ENCODE results near the gene EPB42. TPM values are rescaled to one million over a fixed set of nuclear protein-coding genes. Genes with fewer than 3 reads are reported as not detected.

The EPB42 gene
- total and polyA plus RNA-seq, 12 donors: 0.03 to 0.26 (median 0.15) TPM; not detected in 5

GRCh38 chr15:43187544-43188155 is 33.2 kb downstream of the EPB42 start:
- intact Hi-C loops (cut with DNase I): loop anchor here in 1 of 10 donors (10.0 kb wide), 1 partner anchor 83 kb away; the partner anchor contains the start of gene UBR1
- H3K4me3 ChIP-seq: no peak overlapping the region
- peaks cover 0 to 60% (median 50%) of the 10 kb centered on the region in 9 donors for H3K4me1 ChIP-seq

GRCh38 chr15:43186003-43186353 is 34.8 kb downstream of the EPB42 start:
- no peaks in the 10 kb centered on the region for H3K9me3 ChIP-seq
- H3K4me1 ChIP-seq: peaks cover 0 to 59% (median 50%) of the 10 kb centered on the region in 9 donors
- peak in 1 of 2 donors; percentile 22 for DNase-seq
- H3K27me3 ChIP-seq: no peaks in the 10 kb centered on the region
- peak in 5 of 8 donors; percentile 2 to 27 (median 16) for ATAC-seq
- TF ChIP-seq, protein P1, sequence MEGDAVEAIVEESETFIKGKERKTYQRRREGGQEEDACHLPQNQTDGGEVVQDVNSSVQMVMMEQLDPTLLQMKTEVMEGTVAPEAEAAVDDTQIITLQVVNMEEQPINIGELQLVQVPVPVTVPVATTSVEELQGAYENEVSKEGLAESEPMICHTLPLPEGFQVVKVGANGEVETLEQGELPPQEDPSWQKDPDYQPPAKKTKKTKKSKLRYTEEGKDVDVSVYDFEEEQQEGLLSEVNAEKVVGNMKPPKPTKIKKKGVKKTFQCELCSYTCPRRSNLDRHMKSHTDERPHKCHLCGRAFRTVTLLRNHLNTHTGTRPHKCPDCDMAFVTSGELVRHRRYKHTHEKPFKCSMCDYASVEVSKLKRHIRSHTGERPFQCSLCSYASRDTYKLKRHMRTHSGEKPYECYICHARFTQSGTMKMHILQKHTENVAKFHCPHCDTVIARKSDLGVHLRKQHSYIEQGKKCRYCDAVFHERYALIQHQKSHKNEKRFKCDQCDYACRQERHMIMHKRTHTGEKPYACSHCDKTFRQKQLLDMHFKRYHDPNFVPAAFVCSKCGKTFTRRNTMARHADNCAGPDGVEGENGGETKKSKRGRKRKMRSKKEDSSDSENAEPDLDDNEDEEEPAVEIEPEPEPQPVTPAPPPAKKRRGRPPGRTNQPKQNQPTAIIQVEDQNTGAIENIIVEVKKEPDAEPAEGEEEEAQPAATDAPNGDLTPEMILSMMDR (IDR thresholded peaks at IDR 0.05): peak in 2 of 9 donors; percentile 2 to 6
- WGBS, 2 donors: 2 to 3% methylated on average over 13 of the region's 13 CpGs
- peaks cover 0 to 49% (median 13%) of the 10 kb centered on the region in 9 donors for H3K36me3 ChIP-seq
- H3K4me3 ChIP-seq: peak overlapping the region; percentile 61 to 85 (median 76)
- intact Hi-C loops (cut with DNase I): loop anchor here in 1 of 10 donors (10.0 kb wide), 1 partner anchor 81 kb away; the partner anchor contains the start of gene UBR1
- peak overlapping the region in 9 of 10 donors; percentile 84 to 94 (median 88) for H3K27ac ChIP-seq

More at GRCh38 chr15:43187544-43188155, 33.2 kb downstream of the EPB42 start:
- H3K36me3 ChIP-seq: peaks cover 0 to 51% (median 28%) of the 10 kb centered on the region in 9 donors
- H3K27me3 ChIP-seq: no peaks in the 10 kb centered on the region
- WGBS, 2 donors: 63 to 68% methylated on average over 2 of the region's 2 CpGs
- H3K9me3 ChIP-seq: no peaks in the 10 kb centered on the region
- DNase-seq (no peak), ATAC-seq (no peak)
- no peak overlapping the region for H3K27ac ChIP-seq
- TF ChIP-seq, protein P1 (IDR thresholded peaks at IDR 0.05): peak; percentile 29 to 78 (median 67)

DNA sequence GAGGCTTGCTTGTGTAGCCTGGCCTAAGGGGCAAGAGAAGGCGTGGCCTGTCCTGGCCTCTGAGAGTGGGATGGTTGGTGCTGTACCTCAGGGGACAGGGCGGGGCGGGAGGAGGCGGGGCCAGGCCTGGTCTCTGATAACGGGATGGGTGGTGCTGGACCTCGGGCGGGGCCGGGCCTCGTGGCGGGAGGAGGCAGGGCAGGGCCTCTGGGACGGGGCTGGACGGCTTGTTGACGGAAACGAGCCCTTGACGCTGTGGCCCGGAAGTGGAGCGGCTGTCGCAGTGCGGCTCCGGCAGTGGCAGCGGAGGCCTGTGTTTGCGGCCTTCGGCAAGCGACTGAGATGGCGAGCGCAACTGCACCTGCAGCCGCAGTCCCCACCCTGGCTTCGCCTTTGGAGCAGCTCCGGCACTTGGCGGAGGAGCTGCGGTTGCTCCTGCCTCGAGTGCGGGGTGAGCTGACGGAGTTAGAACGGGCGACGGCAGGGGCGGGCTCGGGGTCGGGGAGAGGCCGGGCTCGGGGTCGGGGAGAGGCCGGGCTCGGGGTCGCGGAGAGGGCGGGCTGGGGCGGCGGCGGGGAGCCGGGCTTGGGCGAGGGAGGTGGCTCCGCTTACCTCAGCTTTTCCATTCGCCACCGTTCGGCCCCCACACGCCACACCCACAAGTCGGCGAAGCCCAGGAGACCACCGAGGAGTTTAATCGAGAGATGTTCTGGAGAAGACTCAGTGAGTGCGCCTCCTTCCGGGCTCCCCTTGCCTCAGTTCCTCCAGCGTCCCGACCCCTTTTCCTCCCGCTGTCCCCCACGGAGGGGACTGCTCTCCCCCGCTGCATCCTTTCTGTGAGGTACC is 35.4 kb downstream of the EPB42 start, which contains the start of gene CCNDBP1:
CCNDBP1 (plus strand) TSS at position 247 of the 846 bp plus-strand sequence; CDS start at position 343, 96 bp downstream.
- 0 to 1% methylated on average over 61 to 69 of the region's 69 CpGs for WGBS, 2 donors
- peak; percentile 94 to 98 for DNase-seq
- H3K9me3 ChIP-seq: no peaks in the 10 kb centered on the region
- H3K27me3 ChIP-seq: no peaks in the 10 kb centered on the region
- TF ChIP-seq, protein P1 (IDR thresholded peaks at IDR 0.05): peak in 7 of 9 donors; percentile 25 to 55 (median 45)
- peaks cover 0 to 53% (median 46%) of the 10 kb centered on the region in 9 donors for H3K4me1 ChIP-seq
- H3K27ac ChIP-seq: peak within 1 kb of the TSS; percentile 74 to 94 (median 88)
- intact Hi-C loops (cut with DNase I): loop anchor here in 2 of 10 donors (2.0 to 10.0 kb wide), 2 partner anchors 81 to 99 kb away; partner anchors contain the start of gene UBR1 (in 1 of the 2)
- peak within 1 kb of the TSS; percentile 61 to 85 (median 76) for H3K4me3 ChIP-seq
- H3K36me3 ChIP-seq: peaks cover 0 to 48% (median 7%) of the 10 kb centered on the region in 9 donors
- peak; percentile 96 to 99 (median 98) for ATAC-seq
